Measurements from ENCODE around the gene NUFIP1. TPM values are rescaled to one million over a fixed set of nuclear protein-coding genes. Genes with fewer than 3 reads are reported as not detected.
"Not testable (repeated sequence)": the region's sequence is repeated elsewhere in the genome, so short reads cannot be mapped to it uniquely, and the experiment has no call there.

NUFIP1 gene
- total RNA-seq, 6 experiments from 2014 or later, result 1.1 to 2.3 (median 2.0) TPM

DNA sequence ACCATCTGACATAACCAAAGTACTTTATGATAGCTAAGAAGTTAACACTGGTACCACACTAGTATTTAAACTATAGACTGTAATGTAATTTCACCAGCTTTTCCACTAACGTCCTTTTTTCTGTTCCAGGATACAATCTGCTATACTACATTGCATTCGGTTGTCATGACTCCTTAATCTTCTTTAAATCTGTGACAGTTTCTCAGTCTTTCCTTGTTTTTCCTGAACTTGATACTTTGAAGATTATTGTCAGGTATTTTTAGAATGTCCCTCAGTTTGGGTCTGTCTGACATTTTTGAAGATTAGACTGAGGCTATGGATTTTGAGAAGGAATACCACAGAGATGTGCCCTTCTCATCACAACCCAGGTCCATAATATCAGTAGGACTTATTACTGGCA is 36.6 kb downstream of the NUFIP1 start:
- no peak overlapping the region for H3K27ac ChIP-seq
- H3K27me3 ChIP-seq, result no peaks in the 10 kb centered on the region
- no peak for ATAC-seq
- H3K36me3 ChIP-seq, result no peaks in the 10 kb centered on the region
- intact Hi-C loops (cut with DNase I), result no loop called here
- TF ChIP-seq CTCF (IDR thresholded peaks at IDR 0.05) (no peak), POLR2A (IDR thresholded peaks at IDR 0.05) (no peak)
- H3K9me3 ChIP-seq, result no peaks in the 10 kb centered on the region
- no peak for DNase-seq
- WGBS (ENCODE audit: insufficient coverage, low coverage, low lambda C conversion rate, missing lambda C conversion rate), result 97% methylated on average over 2 of the region's 2 CpGs
- H3K4me1 ChIP-seq, result no peaks in the 10 kb centered on the region
- no peak overlapping the region for H3K4me3 ChIP-seq

GRCh38 chr13:44951184-44951583 is 38.1 kb downstream of the NUFIP1 start:
- Histone ChIP-seq H3K4me1 (no peaks in the 10 kb centered on the region), H3K4me3 (no peak overlapping the region), H3K27me3 (no peaks in the 10 kb centered on the region), H3K27ac (no peak overlapping the region), H3K36me3 (no peaks in the 10 kb centered on the region), H3K9me3 (no peaks in the 10 kb centered on the region)
- ATAC-seq (no peak), DNase-seq (no peak)
- TF ChIP-seq CTCF (IDR thresholded peaks at IDR 0.05) (no peak), POLR2A (IDR thresholded peaks at IDR 0.05) (no peak)
- intact Hi-C loops (cut with DNase I), result no loop called here

DNA sequence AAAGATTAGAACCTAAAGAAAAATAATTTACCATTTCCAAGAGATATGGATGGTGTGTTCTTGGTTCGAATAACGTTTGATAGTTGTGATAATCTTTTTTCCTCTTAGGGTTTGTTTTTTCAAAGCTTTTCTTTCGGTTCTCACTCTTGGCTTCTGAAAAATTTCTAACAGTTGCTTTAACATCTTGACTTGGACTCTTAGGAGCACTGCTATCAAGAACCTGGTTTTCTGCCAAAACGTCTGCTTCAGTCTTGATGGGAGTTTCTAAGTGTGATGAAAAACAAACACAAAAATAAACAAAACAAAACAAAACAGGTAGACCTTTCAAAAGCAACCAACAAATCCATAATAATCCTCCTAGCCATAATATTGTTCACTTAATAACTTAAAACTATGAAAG is 45.9 kb downstream of the NUFIP1 start:
- intact Hi-C loops (cut with DNase I); H3K4me1 ChIP-seq; H3K4me3 ChIP-seq; H3K9me3 ChIP-seq; H3K27ac ChIP-seq; DNase-seq; H3K36me3 ChIP-seq; H3K27me3 ChIP-seq; ATAC-seq: not testable (repeated sequence)
- 76% methylated on average over 4 of the region's 4 CpGs for WGBS (ENCODE audit: insufficient coverage, low coverage, low lambda C conversion rate, missing lambda C conversion rate)

- ATAC-seq, result no peak
Observed at GRCh38 chr13:44938854-44939253, 50.4 kb downstream of the NUFIP1 start.

GRCh38 chr13:44936246-44936645 is 53.0 kb downstream of the NUFIP1 start:
- no peak overlapping the region for H3K27ac ChIP-seq
- WGBS (ENCODE audit: insufficient coverage, low coverage, low lambda C conversion rate, missing lambda C conversion rate), result 71% methylated on average over 1 of the region's 1 CpG
- intact Hi-C loops (cut with DNase I), result no loop called here
- no peak overlapping the region for H3K4me3 ChIP-seq
- no peak for DNase-seq
- H3K9me3 ChIP-seq, result no peaks in the 10 kb centered on the region
- H3K36me3 ChIP-seq, result no peaks in the 10 kb centered on the region
- ATAC-seq, result no peak
- TF ChIP-seq POLR2A (IDR thresholded peaks at IDR 0.05) (no peak), CTCF (IDR thresholded peaks at IDR 0.05) (no peak)
- no peaks in the 10 kb centered on the region for H3K4me1 ChIP-seq
- no peaks in the 10 kb centered on the region for H3K27me3 ChIP-seq

More at GRCh38 chr13:44938854-44939253, 50.4 kb downstream of the NUFIP1 start:
- WGBS (ENCODE audit: insufficient coverage, low coverage, low lambda C conversion rate, missing lambda C conversion rate), result 77% methylated on average over 2 of the region's 2 CpGs
- H3K27me3 ChIP-seq, result no peaks in the 10 kb centered on the region
- no peak overlapping the region for H3K4me3 ChIP-seq
- H3K36me3 ChIP-seq, result peaks cover 0 to 2% (median 0%) of the 10 kb centered on the region in 4 donors
- no peak for TF ChIP-seq CTCF (IDR thresholded peaks at IDR 0.05)
- TF ChIP-seq POLR2A (IDR thresholded peaks at IDR 0.05), result no peak
- H3K27ac ChIP-seq, result no peak overlapping the region
- intact Hi-C loops (cut with DNase I), result no loop called here
- no peak for DNase-seq
- H3K4me1 ChIP-seq, result no peaks in the 10 kb centered on the region
- H3K9me3 ChIP-seq, result no peaks in the 10 kb centered on the region

All from right lobe of liver (tissue), 6 donors.